SH-SY5Y (cell line): Measurements from ENCODE around the gene JAKMIP1.

Experiments
- GATA2 ChIP-seq: IDR thresholded peaks from 2 replicates; pipeline ENCODE4 v1.6.1; 2011; ENCODE audit warnings: mild to moderate bottlenecking, low read depth, low read length
- GATA3 ChIP-seq: IDR thresholded peaks from 2 replicates; pipeline ENCODE4 v1.6.1; 2011; ENCODE audit warnings: low read depth, mild to moderate bottlenecking, low read length, moderate library complexity

GRCh38 chr4:6005175-6005574 lies 195.2 kb downstream of the JAKMIP1 start:
- no peak for TF ChIP-seq GATA2
- no peak for TF ChIP-seq GATA3
